Retinal pigment epithelial cell (primary cell): ENCODE results near the gene ANKS6.
A peak's percentile ranks its signal among the peaks of the same experiment; 100 is the strongest.

Source experiments
- DNase-seq: peaks from one replicate; pipeline ENCODE4 v3.0.0-alpha.2; 2010; ENCODE audit warnings: low read depth
- H3K4me3 ChIP-seq: 2 replicates; pipeline ENCODE4 v1.5.1; 2011; ENCODE audit warnings: mild to moderate bottlenecking, low read length, control low read depth, moderate library complexity
- TF ChIP-seq, protein P1 (sequence below): conservative IDR thresholded peaks from 2 replicates; pipeline ENCODE4 v1.5.1; 2011; ENCODE audit warnings: low read depth, low read length, control low read depth, inconsistent platforms

ANKS6 gene

DNA sequence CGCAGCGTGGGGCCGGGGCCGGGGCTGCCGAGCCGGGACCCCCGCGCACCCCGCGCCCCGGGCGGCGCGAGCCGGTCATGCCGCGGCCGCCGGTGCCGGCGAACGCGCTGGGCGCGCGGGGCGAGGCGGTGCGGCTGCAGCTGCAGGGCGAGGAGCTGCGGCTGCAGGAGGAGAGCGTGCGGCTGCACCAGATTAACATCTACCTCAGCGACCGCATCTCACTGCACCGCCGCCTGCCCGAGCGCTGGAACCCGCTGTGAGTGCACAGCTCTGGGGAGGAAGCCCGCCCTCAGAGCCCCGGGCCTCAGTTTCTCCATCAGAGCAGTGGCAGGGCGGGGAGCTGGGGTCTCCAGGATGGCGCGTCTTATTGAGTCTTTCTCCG lies 11.4 kb upstream of the ANKS6 start:
- DNase-seq = no peak
- TF ChIP-seq, protein P1, sequence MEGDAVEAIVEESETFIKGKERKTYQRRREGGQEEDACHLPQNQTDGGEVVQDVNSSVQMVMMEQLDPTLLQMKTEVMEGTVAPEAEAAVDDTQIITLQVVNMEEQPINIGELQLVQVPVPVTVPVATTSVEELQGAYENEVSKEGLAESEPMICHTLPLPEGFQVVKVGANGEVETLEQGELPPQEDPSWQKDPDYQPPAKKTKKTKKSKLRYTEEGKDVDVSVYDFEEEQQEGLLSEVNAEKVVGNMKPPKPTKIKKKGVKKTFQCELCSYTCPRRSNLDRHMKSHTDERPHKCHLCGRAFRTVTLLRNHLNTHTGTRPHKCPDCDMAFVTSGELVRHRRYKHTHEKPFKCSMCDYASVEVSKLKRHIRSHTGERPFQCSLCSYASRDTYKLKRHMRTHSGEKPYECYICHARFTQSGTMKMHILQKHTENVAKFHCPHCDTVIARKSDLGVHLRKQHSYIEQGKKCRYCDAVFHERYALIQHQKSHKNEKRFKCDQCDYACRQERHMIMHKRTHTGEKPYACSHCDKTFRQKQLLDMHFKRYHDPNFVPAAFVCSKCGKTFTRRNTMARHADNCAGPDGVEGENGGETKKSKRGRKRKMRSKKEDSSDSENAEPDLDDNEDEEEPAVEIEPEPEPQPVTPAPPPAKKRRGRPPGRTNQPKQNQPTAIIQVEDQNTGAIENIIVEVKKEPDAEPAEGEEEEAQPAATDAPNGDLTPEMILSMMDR = no peak
- H3K4me3 ChIP-seq = peak overlapping the region; percentile 55

DNA sequence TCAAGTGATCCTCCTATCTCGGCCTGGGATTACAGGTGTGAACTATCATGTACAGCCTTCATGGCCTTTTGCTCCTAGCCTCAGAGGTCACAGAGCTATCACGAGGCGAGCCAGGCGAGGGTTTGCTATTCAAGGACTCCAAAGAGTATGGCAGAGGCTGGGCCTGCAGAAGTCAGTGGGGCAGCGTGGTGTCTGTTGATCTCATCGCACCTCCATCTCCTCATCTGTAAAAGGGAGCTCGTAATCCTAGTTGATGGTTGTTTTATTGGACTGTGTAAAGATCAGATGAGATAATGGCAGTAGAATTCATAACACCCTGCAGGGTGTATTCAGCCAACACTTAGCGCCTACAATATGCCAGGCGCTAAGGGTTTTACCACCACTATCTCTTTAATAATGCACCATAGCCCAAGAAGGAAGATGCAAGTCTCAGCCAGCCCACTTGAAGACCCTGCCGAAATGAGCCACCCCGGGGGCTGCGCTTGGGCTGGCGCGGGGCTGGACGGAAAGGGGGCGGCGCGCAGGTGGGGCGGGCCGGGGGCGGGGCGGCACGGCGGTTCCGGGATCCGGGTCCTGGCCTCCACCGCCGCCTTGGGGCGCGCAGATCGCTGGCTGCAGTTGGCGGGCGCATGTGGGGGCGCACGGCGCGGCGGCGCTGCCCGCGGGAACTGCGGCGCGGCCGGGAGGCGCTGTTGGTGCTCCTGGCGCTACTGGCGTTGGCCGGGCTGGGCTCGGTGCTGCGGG lies 10.9 kb upstream of the ANKS6 start, which contains the start of gene GALNT12:
Gene GALNT12 (plus strand): TSS at position 601 of the 744 bp plus-strand sequence. CDS start 29 bp downstream, at position 630.
- DNase-seq = no peak
- TF ChIP-seq, protein P1 = no peak
- H3K4me3 ChIP-seq = peak within 1 kb of the TSS; percentile 55

DNA sequence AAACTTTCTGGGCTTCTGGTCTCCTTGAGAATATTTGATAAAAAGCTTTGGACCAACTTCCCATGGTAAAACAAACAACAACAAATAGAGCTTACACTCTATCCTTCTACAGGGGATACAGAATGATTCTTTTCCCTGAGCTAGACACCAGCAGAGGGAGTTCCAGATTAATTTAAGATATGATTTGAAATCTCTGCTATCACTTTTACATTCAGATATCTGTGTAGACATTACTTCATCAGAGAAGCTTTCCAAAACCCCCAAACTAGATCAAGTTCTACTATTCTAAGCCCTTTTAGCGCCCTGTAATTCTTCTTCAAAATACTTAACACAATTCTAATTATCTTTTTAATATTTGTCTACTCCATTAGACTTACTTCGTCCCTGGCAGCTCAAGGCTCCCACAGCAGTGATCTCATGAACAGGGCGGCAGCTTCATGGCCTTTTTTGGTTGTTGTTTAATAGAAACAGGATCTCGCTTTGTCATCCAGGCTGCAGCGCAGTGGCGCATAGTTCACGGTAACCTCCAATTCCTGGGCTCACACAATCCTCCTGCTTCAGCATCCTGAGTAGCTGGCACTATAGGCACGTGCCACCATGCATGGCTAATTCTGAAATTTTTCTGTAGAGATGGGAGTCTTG lies 10.2 kb upstream of the ANKS6 start:
- TF ChIP-seq, protein P1 = peak; percentile 46
- no peak for DNase-seq
- no peak overlapping the region for H3K4me3 ChIP-seq

DNA sequence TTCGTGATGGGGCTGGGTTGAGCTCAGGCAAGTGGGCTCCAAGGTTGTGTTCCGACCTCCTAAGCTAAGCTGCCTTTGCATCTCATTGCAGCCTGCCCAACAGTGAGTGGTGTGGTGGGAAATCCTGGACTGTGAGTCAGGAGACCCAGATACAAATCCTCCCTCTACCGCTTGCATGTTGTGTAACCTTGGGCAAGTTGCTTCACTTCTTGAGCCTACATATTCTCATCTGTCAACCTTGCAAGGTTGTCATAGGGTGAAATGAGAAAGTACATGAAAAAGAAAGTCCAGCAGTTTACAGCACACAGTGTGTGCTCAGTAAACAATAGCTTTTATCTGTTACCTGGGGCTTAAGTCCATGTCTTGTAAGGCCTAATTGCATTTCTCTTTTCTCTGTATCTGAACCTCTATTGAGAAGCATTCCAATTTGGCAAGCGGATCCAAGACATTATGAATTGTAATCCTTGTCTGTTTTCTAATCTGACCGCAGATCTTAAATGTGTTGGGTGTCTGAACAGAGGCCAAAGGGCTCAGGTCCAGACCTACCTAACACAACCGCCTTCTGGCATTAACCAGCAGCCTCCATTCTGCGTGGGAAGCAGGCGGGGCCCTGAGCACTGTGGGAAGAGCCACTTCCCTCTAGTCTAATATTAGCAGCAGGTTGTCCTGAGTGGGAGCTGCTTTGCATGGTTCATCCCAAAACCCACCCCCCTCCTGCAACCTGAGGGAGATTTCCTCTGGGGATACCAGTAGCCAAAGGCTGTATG lies 9.3 kb upstream of the ANKS6 start:
- no peak overlapping the region for H3K4me3 ChIP-seq
- DNase-seq = peak; percentile 26

GRCh38 chr9:98804083-98804482 lies 7.7 kb upstream of the ANKS6 start:
- TF ChIP-seq, protein P1 = no peak
- no peak overlapping the region for H3K4me3 ChIP-seq
- no peak for DNase-seq

More for the DNA sequence above, 9.3 kb upstream of the ANKS6 start:
- TF ChIP-seq, protein P1 = no peak

DNA sequence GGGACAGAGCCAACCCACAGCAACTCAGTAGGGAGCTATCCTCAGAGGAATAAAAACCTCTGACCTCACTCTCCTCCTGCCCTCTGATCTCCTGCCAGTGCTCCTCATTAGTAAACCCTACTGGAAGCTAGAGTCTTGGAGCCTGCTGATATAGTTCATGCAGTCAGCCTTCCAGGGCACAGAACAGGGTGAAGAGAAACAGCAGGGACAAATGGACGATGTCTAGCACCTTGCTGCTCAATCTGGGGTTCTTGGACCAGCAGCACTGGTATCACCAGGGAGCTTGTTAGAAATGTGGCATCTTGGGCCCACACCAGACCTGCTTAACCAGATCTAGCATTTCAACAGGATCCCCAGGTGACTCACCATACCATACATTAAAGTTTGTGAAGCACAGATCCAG lies 5.6 kb upstream of the ANKS6 start:
- no peak for DNase-seq
- TF ChIP-seq, protein P1 = no peak
- H3K4me3 ChIP-seq = no peak overlapping the region
